GM19324 (cell line): ENCODE measurements around the gene DCAF8.
"Not testable (repeated sequence)": the region's sequence is repeated elsewhere in the genome, so short reads cannot be mapped to it uniquely, and the experiment has no call there.

Source experiments
- ATAC-seq: cut with Tn5 transposase; IDR thresholded peaks from one replicate; pipeline ENCODE4 v1.9.1; 2021; ENCODE audit warnings: mild to moderate bottlenecking, moderate library complexity; ENCODE audit not compliant: unreplicated experiment, low FRiP score

The DCAF8 gene

GRCh38 chr1:160261893-160262794, at the start of gene DCAF8:
TSS of gene DCAF8 (minus strand) at chr1:160262549. CDS start at chr1:160244008, 18,541 bp downstream.
- ATAC-seq, result peak; percentile 89

- no peak for ATAC-seq
Observed at GRCh38 chr1:160309571-160309970, 47.2 kb upstream of the DCAF8 start.

GRCh38 chr1:160309185-160309557, 46.8 kb upstream of the DCAF8 start:
- ATAC-seq, result no peak

GRCh38 chr1:160308451-160309184, 46.3 kb upstream of the DCAF8 start:
- ATAC-seq, result no peak

GRCh38 chr1:160307118-160307791, 44.9 kb upstream of the DCAF8 start:
- no peak for ATAC-seq

GRCh38 chr1:160300173-160300572, 37.8 kb upstream of the DCAF8 start:
- ATAC-seq, result no peak

GRCh38 chr1:160296036-160296435, 33.7 kb upstream of the DCAF8 start:
- no peak for ATAC-seq

GRCh38 chr1:160293020-160293968, 30.9 kb upstream of the DCAF8 start:
- no peak for ATAC-seq

- peak; percentile 77 for ATAC-seq
Observed at GRCh38 chr1:160291248-160292220, 29.2 kb upstream of the DCAF8 start.

GRCh38 chr1:160287769-160288168, 25.4 kb upstream of the DCAF8 start:
- not testable (repeated sequence) for ATAC-seq

GRCh38 chr1:160285506-160285905, 23.2 kb upstream of the DCAF8 start:
- no peak for ATAC-seq

- peak; percentile 94 for ATAC-seq
Observed at GRCh38 chr1:160284782-160285344, 22.5 kb upstream of the DCAF8 start, which contains the start of gene PEX19. TSS of gene PEX19 (minus strand) at chr1:160285133. CDS start at chr1:160285124, 9 bp downstream.

GRCh38 chr1:160284220-160284781, 22.0 kb upstream of the DCAF8 start:
- ATAC-seq, result no peak

GRCh38 chr1:160282807-160283206, 20.5 kb upstream of the DCAF8 start:
- ATAC-seq, result no peak

GRCh38 chr1:160277987-160278386, 15.6 kb upstream of the DCAF8 start:
- ATAC-seq, result no peak

GRCh38 chr1:160277330-160277729, 15.0 kb upstream of the DCAF8 start:
- no peak for ATAC-seq

- ATAC-seq, result no peak
Observed at GRCh38 chr1:160271025-160271424, 8.7 kb upstream of the DCAF8 start.
